Neuronal stem cell (in vitro differentiated cells): Measurements from ENCODE around the gene PIGV.

Experiments used
- DNase-seq: peaks from one replicate; pipeline ENCODE4 v3.0.0-alpha.2; 2013; ENCODE audit warnings: low spot score
- H2AFZ ChIP-seq: one replicate; pipeline ENCODE4 v1.6.1; 2013; ENCODE audit warnings: mild to moderate bottlenecking, low read length, inconsistent platforms
- H2AK5ac ChIP-seq: 2 replicates; pipeline ENCODE4 v1.6.1; 2013; ENCODE audit warnings: low read depth, mild to moderate bottlenecking, inconsistent platforms, low read length, moderate library complexity, mixed read lengths
- H2BK120ac ChIP-seq: 2 replicates; pipeline ENCODE4 v1.6.1; 2013; ENCODE audit warnings: low read depth, mild to moderate bottlenecking, inconsistent platforms, low read length, moderate library complexity, mixed read lengths
- H2BK12ac ChIP-seq: one replicate; pipeline ENCODE4 v1.6.1; 2013; ENCODE audit warnings: low read length, inconsistent platforms
- H2BK15ac ChIP-seq: 2 replicates; pipeline ENCODE4 v1.6.1; 2013; ENCODE audit warnings: mild to moderate bottlenecking, low read length, inconsistent platforms, mixed read lengths
- H2BK5ac ChIP-seq: one replicate; pipeline ENCODE4 v1.6.1; 2013; ENCODE audit warnings: inconsistent platforms, mild to moderate bottlenecking, low read length, moderate library complexity
- H3K14ac ChIP-seq: one replicate; pipeline ENCODE4 v1.6.1; 2013; ENCODE audit warnings: low read length, inconsistent platforms
- H3K18ac ChIP-seq: 2 replicates; pipeline ENCODE4 v1.6.1; 2013; ENCODE audit warnings: low read length, inconsistent platforms
- H3K23ac ChIP-seq: 2 replicates; pipeline ENCODE4 v1.6.1; 2013; ENCODE audit warnings: low read depth, mild to moderate bottlenecking, mixed read lengths, low read length, inconsistent platforms; ENCODE audit not compliant: poor library complexity
- H3K27ac ChIP-seq: replicated peaks from 3 replicates; pipeline ENCODE4 v1.5.1; 2013; ENCODE audit warnings: low read length, inconsistent platforms
- H3K27me3 ChIP-seq, 3 experiments: 2 replicates each; pipeline ENCODE4 v1.6.1; 2013; ENCODE audit warnings: low read length in 3 of 3, mild to moderate bottlenecking in 2 of 3, inconsistent platforms in 1 of 3, low read depth in 1 of 3, mixed read lengths in 1 of 3, moderate library complexity in 1 of 3; ENCODE audit not compliant: control insufficient read depth in 3 of 3, insufficient read depth in 3 of 3
- H3K36me3 ChIP-seq, 2 donors: replicated peaks in 1 of 2; 2 replicates each; pipeline ENCODE4 v1.6.1; 2013; ENCODE audit warnings: low read length in 2 of 2; ENCODE audit not compliant: control insufficient read depth in 2 of 2, insufficient read depth in 2 of 2
- H3K4ac ChIP-seq: 2 replicates; pipeline ENCODE4 v1.6.1; 2013; ENCODE audit warnings: inconsistent platforms, mild to moderate bottlenecking, low read length, moderate library complexity
- H3K4me1 ChIP-seq, 2 donors: 1 replicate in 1 of 2; 2 replicates in 1 of 2; pipeline ENCODE4 v1.6.1; 2013; ENCODE audit warnings: low read length in 2 of 2, low read depth in 1 of 2; ENCODE audit not compliant: control insufficient read depth in 2 of 2, insufficient read depth in 1 of 2
- H3K4me2 ChIP-seq: one replicate; pipeline ENCODE4 v1.6.1; 2013; ENCODE audit warnings: mild to moderate bottlenecking, low read length, inconsistent platforms; ENCODE audit not compliant: insufficient read depth, poor library complexity, severe bottlenecking
- H3K4me3 ChIP-seq, 2 donors: 2 replicates each; pipeline ENCODE4 v1.5.1; 2013; ENCODE audit warnings: low read length in 2 of 2, mild to moderate bottlenecking in 2 of 2, inconsistent platforms in 1 of 2, moderate library complexity in 1 of 2
- H3K79me1 ChIP-seq: one replicate; pipeline ENCODE4 v1.6.1; 2013; ENCODE audit warnings: low read depth, mild to moderate bottlenecking, inconsistent platforms, low read length, moderate library complexity
- H3K9ac ChIP-seq: one replicate; pipeline ENCODE4 v1.6.1; 2013; ENCODE audit warnings: mild to moderate bottlenecking, low read depth, low read length, inconsistent platforms; ENCODE audit not compliant: poor library complexity
- H3K9me3 ChIP-seq, 2 donors: replicated peaks in 1 of 2; 2 replicates each; pipeline versions ENCODE3 to v1.6.1; 2013; ENCODE audit warnings: low read length in 2 of 2, mild to moderate bottlenecking in 2 of 2, inconsistent platforms in 1 of 2, low read depth in 1 of 2, mixed read lengths in 1 of 2, moderate library complexity in 1 of 2; ENCODE audit not compliant: control insufficient read depth in 2 of 2, insufficient read depth in 1 of 2
- H4K8ac ChIP-seq: one replicate; pipeline ENCODE4 v1.6.1; 2013; ENCODE audit warnings: low read depth, mild to moderate bottlenecking, inconsistent platforms, low read length, moderate library complexity
- H4K91ac ChIP-seq: one replicate; pipeline ENCODE4 v1.6.1; 2013; ENCODE audit warnings: low read length, low read depth, mild to moderate bottlenecking, inconsistent platforms; ENCODE audit not compliant: poor library complexity
- WGBS, 2 donors: extraction: QIAGEN DNeasy Blood & Tissue Kit; methylation state at CpG; one replicate each; pipeline ENCODE4 v1.1.7; 2013; ENCODE audit warnings: missing lambda C conversion rate in 2 of 2, mixed read lengths in 1 of 2; ENCODE audit not compliant: insufficient read length in 2 of 2, insufficient replicate concordance in 1 of 2; ENCODE audit errors: extremely low coverage in 2 of 2; 5-methylcytosine and 5-hydroxymethylcytosine counted together

The PIGV gene

GRCh38 chr1:26784023-26784871 lies 3.5 kb upstream of the PIGV start:
- H2BK120ac ChIP-seq: no peak overlapping the region
- WGBS, 2 donors: no CpG with 5 or more reads among the region's 2 CpGs
- no peak overlapping the region for H3K4me2 ChIP-seq
- H4K91ac ChIP-seq: no peak overlapping the region
- H3K4me3 ChIP-seq: no peak overlapping the region
- H3K79me1 ChIP-seq: peaks cover 5% of the 10 kb centered on the region
- H2AK5ac ChIP-seq: no peak overlapping the region
- H3K9me3 ChIP-seq: no peaks in the 10 kb centered on the region
- no peak overlapping the region for H3K18ac ChIP-seq
- H3K27ac ChIP-seq: no peak overlapping the region
- H3K9ac ChIP-seq: no peak overlapping the region
- no peak overlapping the region for H2AFZ ChIP-seq
- peaks cover 15 to 42% of the 10 kb centered on the region in 2 donors for H3K4me1 ChIP-seq
- no peak overlapping the region for H3K23ac ChIP-seq
- no peak overlapping the region for H2BK15ac ChIP-seq
- H4K8ac ChIP-seq: no peak overlapping the region
- H3K14ac ChIP-seq: no peak overlapping the region
- no peak overlapping the region for H2BK5ac ChIP-seq
- H3K36me3 ChIP-seq: peaks cover 23 to 45% of the 10 kb centered on the region in 2 donors
- no peak for DNase-seq
- H2BK12ac ChIP-seq: no peak overlapping the region
- no peak overlapping the region for H3K4ac ChIP-seq
- H3K27me3 ChIP-seq: no peaks in the 10 kb centered on the region

GRCh38 chr1:26784886-26785285 lies 2.9 kb upstream of the PIGV start:
- H2BK15ac ChIP-seq: no peak overlapping the region
- no peak overlapping the region for H3K23ac ChIP-seq
- no peak overlapping the region for H3K27ac ChIP-seq
- H3K14ac ChIP-seq: no peak overlapping the region
- H3K36me3 ChIP-seq: peaks cover 17 to 39% of the 10 kb centered on the region in 2 donors
- H4K91ac ChIP-seq: no peak overlapping the region
- no peak overlapping the region for H2BK12ac ChIP-seq
- no peak overlapping the region for H3K4me2 ChIP-seq
- peaks cover 15 to 42% of the 10 kb centered on the region in 2 donors for H3K4me1 ChIP-seq
- H3K27me3 ChIP-seq: no peaks in the 10 kb centered on the region
- no peak overlapping the region for H3K9ac ChIP-seq
- no peak overlapping the region for H2AK5ac ChIP-seq
- H2BK5ac ChIP-seq: no peak overlapping the region
- DNase-seq: no peak
- no peak overlapping the region for H2BK120ac ChIP-seq
- no peak overlapping the region for H3K4me3 ChIP-seq
- H4K8ac ChIP-seq: no peak overlapping the region
- no peak overlapping the region for H3K18ac ChIP-seq
- H3K9me3 ChIP-seq: no peaks in the 10 kb centered on the region
- H3K4ac ChIP-seq: no peak overlapping the region
- no CpG with 5 or more reads among the region's 1 CpG for WGBS, 2 donors
- no peak overlapping the region for H2AFZ ChIP-seq
- H3K79me1 ChIP-seq: peaks cover 4% of the 10 kb centered on the region

- WGBS, 2 donors: no CpG with 5 or more reads among the region's 5 CpGs
- H3K4me3 ChIP-seq: no peak overlapping the region
These were observed 1.9 kb upstream of the PIGV start for GRCh38 chr1:26785611-26786436.

More at GRCh38 chr1:26785611-26786436, 1.9 kb upstream of the PIGV start:
- DNase-seq: no peak
- no peak overlapping the region for H3K14ac ChIP-seq
- no peak overlapping the region for H3K18ac ChIP-seq
- no peak overlapping the region for H2BK120ac ChIP-seq
- H3K4me2 ChIP-seq: no peak overlapping the region
- no peak overlapping the region for H3K23ac ChIP-seq
- H2BK5ac ChIP-seq: no peak overlapping the region
- H2BK15ac ChIP-seq: no peak overlapping the region
- H4K8ac ChIP-seq: no peak overlapping the region
- H3K4ac ChIP-seq: no peak overlapping the region
- no peak overlapping the region for H2BK12ac ChIP-seq
- peak overlapping the region; percentile 97 for H3K27ac ChIP-seq
- peaks cover 15 to 42% of the 10 kb centered on the region in 2 donors for H3K4me1 ChIP-seq
- peaks cover 8 to 29% of the 10 kb centered on the region in 2 donors for H3K36me3 ChIP-seq
- no peak overlapping the region for H2AK5ac ChIP-seq
- H3K79me1 ChIP-seq: peaks cover 4% of the 10 kb centered on the region
- H3K9me3 ChIP-seq: no peaks in the 10 kb centered on the region
- no peak overlapping the region for H2AFZ ChIP-seq
- no peak overlapping the region for H3K9ac ChIP-seq
- no peak overlapping the region for H4K91ac ChIP-seq
- H3K27me3 ChIP-seq: no peaks in the 10 kb centered on the region
